Stimulated activated naive CD4-positive, alpha-beta T cell treated with Interleukin-2 at 50 U/mL for 16 hours (primary cell): Measurements from ENCODE around the gene CDON.

Source experiments
- DNase-seq: peaks from one replicate; lab custom pipeline; 2025; lab: John Stamatoyannopoulos, UW

CDON gene

GRCh38 chr11:125942771-125943428 lies 119.8 kb downstream of the CDON start:
- no peak for DNase-seq

GRCh38 chr11:125941619-125942611 lies 120.8 kb downstream of the CDON start:
- DNase-seq: peak; percentile 20

- no peak for DNase-seq
These were observed 121.4 kb downstream of the CDON start for GRCh38 chr11:125941267-125941618.

GRCh38 chr11:125940145-125940544 lies 122.5 kb downstream of the CDON start:
- DNase-seq: no peak

GRCh38 chr11:125939081-125939521 lies 123.6 kb downstream of the CDON start:
- DNase-seq: no peak

- DNase-seq: no peak
These were observed 124.2 kb downstream of the CDON start for GRCh38 chr11:125938418-125938817.

GRCh38 chr11:125935618-125936199 lies 127.0 kb downstream of the CDON start:
- no peak for DNase-seq

- no peak for DNase-seq
These were observed 127.6 kb downstream of the CDON start for GRCh38 chr11:125935056-125935455.

GRCh38 chr11:125934473-125934872 lies 128.2 kb downstream of the CDON start:
- DNase-seq: no peak

GRCh38 chr11:125933030-125933813 lies 129.4 kb downstream of the CDON start:
- DNase-seq: no peak

GRCh38 chr11:125932301-125932700 lies 130.4 kb downstream of the CDON start:
- no peak for DNase-seq

GRCh38 chr11:125931668-125932067 lies 131.0 kb downstream of the CDON start:
- no peak for DNase-seq

- no peak for DNase-seq
These were observed 131.6 kb downstream of the CDON start for GRCh38 chr11:125931116-125931515.

GRCh38 chr11:125930076-125930450 lies 132.6 kb downstream of the CDON start:
- DNase-seq: no peak

GRCh38 chr11:125929445-125930075 lies 133.1 kb downstream of the CDON start:
- no peak for DNase-seq

GRCh38 chr11:125926682-125927081 lies 136.0 kb downstream of the CDON start:
- no peak for DNase-seq

- DNase-seq: no peak
These were observed 136.9 kb downstream of the CDON start for GRCh38 chr11:125925804-125926203.

- no peak for DNase-seq
These were observed 137.4 kb downstream of the CDON start for GRCh38 chr11:125925247-125925740.

- DNase-seq: no peak
These were observed 138.2 kb downstream of the CDON start for GRCh38 chr11:125924384-125925007.

- DNase-seq: no peak
These were observed 139.0 kb downstream of the CDON start for GRCh38 chr11:125923633-125924032.
